MCF 10A (cell line): ENCODE data around the gene ITGB5. TPM values are rescaled to one million over a fixed set of nuclear protein-coding genes. Genes with fewer than 3 reads are reported as not detected.

ENCODE experiments used
- BruUV-seq: library from RNA; stranded (reverse); fragments of 400-500 nt; replicated peaks from 2 replicates; lab custom pipeline; 2021; lab: Mats Ljungman, UMichigan
- CTCF ChIA-PET: fragments of 300-600 bp; sonication (Branson Sonifier 250); formaldehyde crosslinking; extraction: SDS; loops from one replicate; lab custom pipeline; 2021; ENCODE audit warnings: antibody characterized with exemption, inconsistent platforms; lab: Yijun Ruan, JAX
- POLR2A ChIA-PET: fragments of 300-600, 350-650 bp; sonication (Branson Sonifier 250); formaldehyde crosslinking; extraction: SDS; loops from one replicate; lab custom pipeline; 2020; ENCODE audit warnings: antibody characterized with exemption, inconsistent platforms; lab: Yijun Ruan, JAX
- DNase-seq: peaks from one replicate; pipeline ENCODE4 v3.0.0-alpha.2; 2018; ENCODE audit not compliant: unreplicated experiment
- H3K27ac Mint-ChIP-seq: one replicate; pipeline ENCODE4 v1.8.0; 2022; ENCODE audit warnings: mild to moderate bottlenecking, low read depth, mixed read lengths; ENCODE audit not compliant: unreplicated experiment
- H3K27me3 Mint-ChIP-seq: one replicate; pipeline ENCODE4 v1.8.0; 2022; ENCODE audit warnings: mixed read lengths; ENCODE audit not compliant: insufficient read depth, unreplicated experiment
- H3K36me3 Mint-ChIP-seq: one replicate; pipeline ENCODE4 v1.8.0; 2022; ENCODE audit warnings: mild to moderate bottlenecking, moderate library complexity, mixed read lengths; ENCODE audit not compliant: insufficient read depth, unreplicated experiment
- H3K4me1 Mint-ChIP-seq: one replicate; pipeline ENCODE4 v1.8.0; 2022; ENCODE audit warnings: mixed read lengths; ENCODE audit not compliant: insufficient read depth, unreplicated experiment
- H3K4me3 Mint-ChIP-seq: one replicate; pipeline ENCODE4 v1.8.0; 2022; ENCODE audit warnings: mild to moderate bottlenecking, moderate library complexity, mixed read lengths; ENCODE audit not compliant: unreplicated experiment
- H3K9me3 Mint-ChIP-seq: one replicate; pipeline ENCODE4 v1.8.0; 2022; ENCODE audit warnings: mixed read lengths; ENCODE audit not compliant: unreplicated experiment
- CTCF ChIP-seq: fragments of 200-600 bp; IDR thresholded peaks from one replicate; pipeline ENCODE4 v1.8.0; 2022; ENCODE audit warnings: antibody characterized with exemption, mild to moderate bottlenecking; ENCODE audit not compliant: unreplicated experiment
- intact Hi-C: fragments of 100-400 bp; cut with micrococcal nuclease; formaldehyde crosslinking; loops from 2 replicates; pipeline ENCODE4 v1.14.1; 2022
- total RNA-seq: library from RNA; stranded (reverse); gene quantifications from 2 replicates; pipeline ENCODE4 v1.2.3, GENCODE V29; 2022

Gene ITGB5
- total RNA-seq, 1 experiment from 2014 or later: 101 TPM

GRCh38 chr3:124812291-124813265, 74.6 kb downstream of the ITGB5 start:
- Mint-ChIP-seq H3K27me3 (no peaks in the 10 kb centered on the region), H3K27ac (peak overlapping the region; percentile 49), H3K9me3 (no peaks in the 10 kb centered on the region), H3K4me1 (peaks cover 44% of the 10 kb centered on the region), H3K4me3 (peak overlapping the region; percentile 44), H3K36me3 (peaks cover 39% of the 10 kb centered on the region)
- ChIA-PET CTCF (interaction anchor here (0.9 to 1.6 kb wide), 2 partner anchors 52 to 84 kb away, joined by 3 to 8 read pairs; no protein-coding TSS in a partner anchor), POLR2A (interaction anchor here (0.7 to 2.0 kb wide), 7 partner anchors 10 to 33 kb away, joined by 3 to 9 read pairs (median 4); no protein-coding TSS in a partner anchor)
- no TSS peak for BruUV-seq
- intact Hi-C loops: loop anchor here (2.0 kb wide), 1 partner anchor 74 kb away; the partner anchor contains the start of gene ITGB5
- TF ChIP-seq CTCF: no peak
- DNase-seq: peak; percentile 94

- Mint-ChIP-seq H3K4me1 (peaks cover 44% of the 10 kb centered on the region), H3K4me3 (no peak overlapping the region), H3K36me3 (peaks cover 28% of the 10 kb centered on the region), H3K27me3 (no peaks in the 10 kb centered on the region), H3K9me3 (no peaks in the 10 kb centered on the region), H3K27ac (no peak overlapping the region)
- intact Hi-C loops: no loop called here
- POLR2A ChIA-PET: interaction anchor here (1.0 kb wide), 1 partner anchor 24 kb away, joined by 3 read pairs; no protein-coding TSS in a partner anchor
- no peak for TF ChIP-seq CTCF
- CTCF ChIA-PET: interaction anchor here (0.7 to 1.5 kb wide), 6 partner anchors 20 to 252 kb away, joined by 3 to 5 read pairs (median 4); no protein-coding TSS in a partner anchor
- peak; percentile 33 for DNase-seq
- BruUV-seq: no TSS peak
Measured at GRCh38 chr3:124811436-124811835, 75.7 kb downstream of the ITGB5 start.

GRCh38 chr3:124810970-124811369, 76.2 kb downstream of the ITGB5 start:
- no TSS peak for BruUV-seq
- ChIA-PET POLR2A (interaction anchor here (1.0 kb wide), 1 partner anchor 25 kb away, joined by 3 read pairs; no protein-coding TSS in a partner anchor), CTCF (interaction anchor here (0.7 to 1.5 kb wide), 6 partner anchors 20 to 251 kb away, joined by 3 to 5 read pairs (median 4); no protein-coding TSS in a partner anchor)
- no peak for TF ChIP-seq CTCF
- no peaks in the 10 kb centered on the region for H3K9me3 Mint-ChIP-seq
- H3K27ac Mint-ChIP-seq: no peak overlapping the region
- peaks cover 44% of the 10 kb centered on the region for H3K4me1 Mint-ChIP-seq
- intact Hi-C loops: no loop called here
- peaks cover 25% of the 10 kb centered on the region for H3K36me3 Mint-ChIP-seq
- DNase-seq: no peak
- no peaks in the 10 kb centered on the region for H3K27me3 Mint-ChIP-seq
- H3K4me3 Mint-ChIP-seq: no peak overlapping the region

- ChIA-PET POLR2A (interaction anchor here (2.1 kb wide), 1 partner anchor 13 kb away, joined by 4 read pairs; no protein-coding TSS in a partner anchor), CTCF (interaction anchor here (0.7 to 2.0 kb wide), 3 partner anchors 18 to 22 kb away, joined by 3 to 9 read pairs (median 3); no protein-coding TSS in a partner anchor)
- BruUV-seq: no TSS peak
- intact Hi-C loops: no loop called here
- no peak for TF ChIP-seq CTCF
- Mint-ChIP-seq H3K4me1 (peaks cover 35% of the 10 kb centered on the region), H3K27ac (no peak overlapping the region), H3K4me3 (no peak overlapping the region), H3K36me3 (peaks cover 13% of the 10 kb centered on the region), H3K9me3 (no peaks in the 10 kb centered on the region), H3K27me3 (no peaks in the 10 kb centered on the region)
- DNase-seq: no peak
Measured at GRCh38 chr3:124809039-124809438, 78.1 kb downstream of the ITGB5 start.
